Stomach (tissue), 4 donors: Measurements from ENCODE around the gene RPL35A.

ENCODE experiments used
- POLR2A ChIP-seq, 4 donors: fragments of 450-650 bp; IDR thresholded peaks; one replicate each; pipeline ENCODE4 v1.6.1; 2016; ENCODE audit warnings: antibody characterized with exemption in 4 of 4, control low read depth in 2 of 4, mild to moderate bottlenecking in 1 of 4, moderate library complexity in 1 of 4
- TF ChIP-seq, protein P1 (sequence below), 7 experiments: fragments of 450-650 bp in 4 of 7; fragments of 200-600 bp in 3 of 7; sonication (generic) in 3 of 7; IDR thresholded peaks; one replicate each; pipeline ENCODE4 v1.5.1; 2016 to 2019; ENCODE audit warnings: antibody characterized with exemption in 7 of 7, control low read depth in 2 of 7, mild to moderate bottlenecking in 1 of 7

DNA sequence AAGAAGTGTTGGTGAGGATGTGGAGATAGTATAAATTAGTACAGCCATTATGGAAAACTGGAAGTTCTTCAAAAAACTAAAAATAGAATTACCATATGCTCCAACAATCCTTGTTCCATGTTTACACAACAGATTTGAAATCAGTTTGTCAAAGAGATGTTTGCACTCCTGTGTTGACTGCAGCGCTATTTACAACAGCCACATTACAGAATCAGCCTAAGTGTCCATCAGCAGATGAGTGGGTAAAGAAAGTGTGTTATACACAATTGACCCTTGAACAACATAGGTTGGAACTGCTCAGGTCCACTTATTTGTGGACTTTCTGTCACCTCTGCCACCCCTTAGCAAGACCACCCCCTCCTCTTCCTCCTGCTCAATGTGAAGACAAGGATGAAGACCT lies 44.7 kb downstream of the RPL35A start:
- TF ChIP-seq, protein P1, sequence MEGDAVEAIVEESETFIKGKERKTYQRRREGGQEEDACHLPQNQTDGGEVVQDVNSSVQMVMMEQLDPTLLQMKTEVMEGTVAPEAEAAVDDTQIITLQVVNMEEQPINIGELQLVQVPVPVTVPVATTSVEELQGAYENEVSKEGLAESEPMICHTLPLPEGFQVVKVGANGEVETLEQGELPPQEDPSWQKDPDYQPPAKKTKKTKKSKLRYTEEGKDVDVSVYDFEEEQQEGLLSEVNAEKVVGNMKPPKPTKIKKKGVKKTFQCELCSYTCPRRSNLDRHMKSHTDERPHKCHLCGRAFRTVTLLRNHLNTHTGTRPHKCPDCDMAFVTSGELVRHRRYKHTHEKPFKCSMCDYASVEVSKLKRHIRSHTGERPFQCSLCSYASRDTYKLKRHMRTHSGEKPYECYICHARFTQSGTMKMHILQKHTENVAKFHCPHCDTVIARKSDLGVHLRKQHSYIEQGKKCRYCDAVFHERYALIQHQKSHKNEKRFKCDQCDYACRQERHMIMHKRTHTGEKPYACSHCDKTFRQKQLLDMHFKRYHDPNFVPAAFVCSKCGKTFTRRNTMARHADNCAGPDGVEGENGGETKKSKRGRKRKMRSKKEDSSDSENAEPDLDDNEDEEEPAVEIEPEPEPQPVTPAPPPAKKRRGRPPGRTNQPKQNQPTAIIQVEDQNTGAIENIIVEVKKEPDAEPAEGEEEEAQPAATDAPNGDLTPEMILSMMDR (IDR thresholded peaks at IDR 0.05) = no peak
- TF ChIP-seq POLR2A (IDR thresholded peaks at IDR 0.05) = no peak
